D721Med (cell line): Measurements from ENCODE around the gene TIMP3.

Source experiments
- DNase-seq: peaks from one replicate; pipeline ENCODE4 v3.0.0; 2011; ENCODE audit warnings: low spot score; ENCODE audit not compliant: insufficient read length
- FAIRE-seq: peaks from 2 replicates; lab custom pipeline; 2011; peaks lifted over from hg19 to GRCh38; lab: Jason Lieb, UNC
- CTCF ChIP-seq: IDR thresholded peaks from 2 replicates; pipeline ENCODE4 v1.5.1; 2012; ENCODE audit warnings: mild to moderate bottlenecking, control low read depth; ENCODE audit not compliant: insufficient read depth; ENCODE audit errors: missing control alignments

The TIMP3 gene

GRCh38 chr22:32824531-32825312 is 23.2 kb downstream of the TIMP3 start:
- no peak for DNase-seq
- TF ChIP-seq CTCF, result no peak
- FAIRE-seq, result no peak

DNA sequence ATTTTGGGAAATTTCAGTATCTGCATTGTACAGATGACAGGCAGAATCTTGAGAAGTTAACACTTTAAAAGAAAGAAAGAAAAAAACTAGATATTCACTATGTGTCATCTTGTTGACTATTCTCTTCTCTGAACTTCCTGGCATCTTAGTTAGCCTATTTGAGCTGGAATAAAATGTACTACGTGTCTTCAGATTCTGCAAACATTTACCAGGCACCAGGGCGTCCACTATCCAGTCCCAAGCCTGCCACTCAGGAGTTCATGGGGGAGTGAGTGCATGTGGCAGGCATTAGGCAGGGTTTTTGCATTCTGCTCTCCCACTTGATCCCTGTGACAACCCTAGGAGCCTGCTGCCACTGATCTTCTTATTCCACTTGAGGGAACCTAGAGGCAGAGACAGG is 25.0 kb downstream of the TIMP3 start:
- FAIRE-seq (no peak), DNase-seq (no peak)
- no peak for TF ChIP-seq CTCF

DNA sequence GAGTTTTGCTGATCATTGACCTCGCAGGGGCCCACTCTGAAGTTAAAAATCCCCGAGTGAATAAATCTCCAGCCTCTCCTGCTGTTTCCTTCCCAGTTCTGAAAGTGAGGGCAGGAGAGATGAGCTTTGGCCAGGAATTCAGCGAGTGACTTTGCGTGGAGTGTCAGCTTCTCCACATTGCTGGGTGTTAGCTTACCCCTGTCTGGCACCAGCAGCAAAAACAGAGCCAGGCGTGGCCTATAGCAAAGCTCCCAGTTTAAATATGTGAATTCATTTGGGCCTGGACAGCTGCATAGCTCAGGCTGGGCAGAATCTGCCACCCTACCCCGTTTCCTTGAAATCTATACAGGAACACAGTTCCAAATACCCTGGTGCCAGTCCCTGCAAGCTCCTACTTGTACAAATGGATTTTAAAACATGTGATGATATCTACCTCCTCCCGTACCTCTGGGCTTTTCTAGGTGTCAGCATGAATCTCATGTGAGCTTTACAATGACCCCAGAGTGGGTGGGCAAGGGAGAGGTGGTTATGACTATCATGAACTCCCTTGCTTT is 25.6 kb downstream of the TIMP3 start:
- FAIRE-seq (no peak), DNase-seq (no peak)
- TF ChIP-seq CTCF, result no peak

DNA sequence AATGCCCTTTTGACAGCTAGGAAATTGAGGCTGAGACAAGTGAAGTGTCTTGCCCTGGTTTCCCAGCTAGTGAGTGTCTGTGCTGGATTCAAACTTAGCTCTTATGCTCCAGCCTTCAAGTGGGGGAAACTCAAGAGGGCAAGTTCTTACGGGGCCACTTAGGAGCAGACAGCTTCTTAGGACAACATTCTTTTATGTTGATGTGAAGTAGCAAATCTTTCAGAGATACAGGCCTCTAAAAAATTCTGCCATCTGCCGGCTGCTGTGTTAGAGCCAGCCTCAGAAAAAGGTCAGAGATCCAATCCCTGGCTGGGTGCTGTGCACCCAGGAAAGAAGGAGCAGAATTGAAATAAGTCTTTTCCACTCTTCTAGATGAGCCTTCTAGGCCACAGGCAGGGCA is 26.6 kb downstream of the TIMP3 start:
- TF ChIP-seq CTCF, result no peak
- FAIRE-seq (no peak), DNase-seq (no peak)

- TF ChIP-seq CTCF, result no peak
- FAIRE-seq (no peak), DNase-seq (no peak)
Observed at GRCh38 chr22:32828561-32828960, 27.1 kb downstream of the TIMP3 start.

GRCh38 chr22:32829451-32829851 is 27.9 kb downstream of the TIMP3 start:
- no peak for TF ChIP-seq CTCF
- DNase-seq (no peak), FAIRE-seq (no peak)

- no peak for TF ChIP-seq CTCF
- DNase-seq (no peak), FAIRE-seq (no peak)
Observed at GRCh38 chr22:32830473-32830872, 29.0 kb downstream of the TIMP3 start.
